Gastrocnemius medialis (tissue), 4 donors: ENCODE results near the gene C12orf43. TPM values are rescaled to one million over a fixed set of nuclear protein-coding genes. Genes with fewer than 3 reads are reported as not detected.

Experiments used
- total RNA-seq, 4 donors: library from RNA; depleted of rRNA; stranded (reverse); fragments of >200 nt; gene quantifications; one replicate each; pipeline versions ENCODE4 v1.1.0 to v1.2.3, GENCODE V29; 2016

C12orf43 gene
- total RNA-seq, 4 donors from 2014 or later = 2.9 to 13.2 (median 5.1) TPM

Other genes with a start within 250 kb of the C12orf43 start
- gene SPPL3, start 112.1 kb downstream of the C12orf43 start, total RNA-seq = 10 to 100 TPM; 10.1 to 21.3 (median 10.6) TPM
- under 1 TPM in 2 of 4 donors, not detected in 2; 0.07 to 0.10 TPM for gene HNF1A, start 37.9 kb downstream of the C12orf43 start, total RNA-seq
- under 1 TPM; 0.11 to 0.36 (median 0.19) TPM for gene OASL, start 22.8 kb upstream of the C12orf43 start, total RNA-seq
- under 1 TPM in 3 of 4 donors, not detected in 1; 0.35 to 0.46 (median 0.41) TPM for gene P2RX7, start 116.4 kb upstream of the C12orf43 start, total RNA-seq
- gene P2RX4, start 193.6 kb upstream of the C12orf43 start, total RNA-seq = 1 to 10 TPM; 3.9 to 7.9 (median 6.1) TPM